HL-60 (cell line): Measurements from ENCODE around the gene B9D2.

Experiments used
- DNase-seq, 2 experiments: peaks; one replicate each; pipeline ENCODE4 v3.0.0-alpha.2; 2010 to 2020; ENCODE audit warnings: low read depth in 1 of 2, low spot score in 1 of 2
- H3K27ac ChIP-seq: fragments of 250-450 bp; sonication (Bioruptor Pico); replicated peaks from 2 replicates; pipeline ENCODE4 v1.5.1; 2020; ENCODE audit warnings: mild to moderate bottlenecking, moderate library complexity
- H3K27me3 ChIP-seq: fragments of 250-450 bp; sonication (Bioruptor Pico); 2 replicates; pipeline ENCODE4 v1.5.1; 2021; ENCODE audit warnings: mild to moderate bottlenecking, moderate library complexity; ENCODE audit not compliant: insufficient read depth, poor library complexity, severe bottlenecking
- H3K4me3 ChIP-seq: replicated peaks from 2 replicates; pipeline ENCODE4 v1.5.1; 2011; ENCODE audit warnings: mild to moderate bottlenecking, control low read depth, low read length; ENCODE audit not compliant: insufficient read depth
- CTCF ChIP-seq: IDR thresholded peaks from one replicate; pipeline ENCODE4 v1.5.1; 2011; ENCODE audit warnings: low read length, control low read depth, inconsistent platforms; ENCODE audit not compliant: insufficient read depth
- GABPA ChIP-seq: IDR thresholded peaks from 2 replicates; pipeline ENCODE4 v1.6.1; 2012; ENCODE audit warnings: low read depth
- POLR2AphosphoS5 ChIP-seq: IDR thresholded peaks from 2 replicates; pipeline ENCODE4 v1.6.1; 2012; ENCODE audit warnings: low read depth
- SPI1 ChIP-seq: IDR thresholded peaks from 2 replicates; pipeline ENCODE4 v1.6.1; 2012; ENCODE audit warnings: low read depth, mild to moderate bottlenecking, borderline replicate concordance
- TF ChIP-seq, protein P1 (sequence below): IDR thresholded peaks from 2 replicates; pipeline ENCODE4 v1.6.1; 2012; ENCODE audit warnings: low read depth; ENCODE audit not compliant: insufficient replicate concordance

Gene B9D2

GRCh38 chr19:41352609-41353465, 11.1 kb downstream of the B9D2 start:
- Histone ChIP-seq H3K4me3 (peak overlapping the region; percentile 91), H3K27ac (peak overlapping the region; percentile 77), H3K27me3 (no peaks in the 10 kb centered on the region)
- TF ChIP-seq GABPA, result no peak
- TF ChIP-seq CTCF, result peak; percentile 48
- TF ChIP-seq SPI1, result no peak
- TF ChIP-seq, protein P1, sequence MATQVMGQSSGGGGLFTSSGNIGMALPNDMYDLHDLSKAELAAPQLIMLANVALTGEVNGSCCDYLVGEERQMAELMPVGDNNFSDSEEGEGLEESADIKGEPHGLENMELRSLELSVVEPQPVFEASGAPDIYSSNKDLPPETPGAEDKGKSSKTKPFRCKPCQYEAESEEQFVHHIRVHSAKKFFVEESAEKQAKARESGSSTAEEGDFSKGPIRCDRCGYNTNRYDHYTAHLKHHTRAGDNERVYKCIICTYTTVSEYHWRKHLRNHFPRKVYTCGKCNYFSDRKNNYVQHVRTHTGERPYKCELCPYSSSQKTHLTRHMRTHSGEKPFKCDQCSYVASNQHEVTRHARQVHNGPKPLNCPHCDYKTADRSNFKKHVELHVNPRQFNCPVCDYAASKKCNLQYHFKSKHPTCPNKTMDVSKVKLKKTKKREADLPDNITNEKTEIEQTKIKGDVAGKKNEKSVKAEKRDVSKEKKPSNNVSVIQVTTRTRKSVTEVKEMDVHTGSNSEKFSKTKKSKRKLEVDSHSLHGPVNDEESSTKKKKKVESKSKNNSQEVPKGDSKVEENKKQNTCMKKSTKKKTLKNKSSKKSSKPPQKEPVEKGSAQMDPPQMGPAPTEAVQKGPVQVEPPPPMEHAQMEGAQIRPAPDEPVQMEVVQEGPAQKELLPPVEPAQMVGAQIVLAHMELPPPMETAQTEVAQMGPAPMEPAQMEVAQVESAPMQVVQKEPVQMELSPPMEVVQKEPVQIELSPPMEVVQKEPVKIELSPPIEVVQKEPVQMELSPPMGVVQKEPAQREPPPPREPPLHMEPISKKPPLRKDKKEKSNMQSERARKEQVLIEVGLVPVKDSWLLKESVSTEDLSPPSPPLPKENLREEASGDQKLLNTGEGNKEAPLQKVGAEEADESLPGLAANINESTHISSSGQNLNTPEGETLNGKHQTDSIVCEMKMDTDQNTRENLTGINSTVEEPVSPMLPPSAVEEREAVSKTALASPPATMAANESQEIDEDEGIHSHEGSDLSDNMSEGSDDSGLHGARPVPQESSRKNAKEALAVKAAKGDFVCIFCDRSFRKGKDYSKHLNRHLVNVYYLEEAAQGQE, result no peak
- TF ChIP-seq POLR2AphosphoS5, result peak; percentile 52; the same call in 1 of the 2 replicates
- peak; percentile 70 to 82 for DNase-seq

GRCh38 chr19:41352279-41352608, 11.7 kb downstream of the B9D2 start:
- DNase-seq, result no peak
- peak overlapping the region; percentile 77 for H3K27ac ChIP-seq
- peak overlapping the region; percentile 91 for H3K4me3 ChIP-seq
- TF ChIP-seq, protein P1, result no peak
- TF ChIP-seq POLR2AphosphoS5 (no peak), SPI1 (peak; percentile 49; the same call in 1 of the 2 replicates), CTCF (no peak)
- H3K27me3 ChIP-seq, result no peaks in the 10 kb centered on the region

DNA sequence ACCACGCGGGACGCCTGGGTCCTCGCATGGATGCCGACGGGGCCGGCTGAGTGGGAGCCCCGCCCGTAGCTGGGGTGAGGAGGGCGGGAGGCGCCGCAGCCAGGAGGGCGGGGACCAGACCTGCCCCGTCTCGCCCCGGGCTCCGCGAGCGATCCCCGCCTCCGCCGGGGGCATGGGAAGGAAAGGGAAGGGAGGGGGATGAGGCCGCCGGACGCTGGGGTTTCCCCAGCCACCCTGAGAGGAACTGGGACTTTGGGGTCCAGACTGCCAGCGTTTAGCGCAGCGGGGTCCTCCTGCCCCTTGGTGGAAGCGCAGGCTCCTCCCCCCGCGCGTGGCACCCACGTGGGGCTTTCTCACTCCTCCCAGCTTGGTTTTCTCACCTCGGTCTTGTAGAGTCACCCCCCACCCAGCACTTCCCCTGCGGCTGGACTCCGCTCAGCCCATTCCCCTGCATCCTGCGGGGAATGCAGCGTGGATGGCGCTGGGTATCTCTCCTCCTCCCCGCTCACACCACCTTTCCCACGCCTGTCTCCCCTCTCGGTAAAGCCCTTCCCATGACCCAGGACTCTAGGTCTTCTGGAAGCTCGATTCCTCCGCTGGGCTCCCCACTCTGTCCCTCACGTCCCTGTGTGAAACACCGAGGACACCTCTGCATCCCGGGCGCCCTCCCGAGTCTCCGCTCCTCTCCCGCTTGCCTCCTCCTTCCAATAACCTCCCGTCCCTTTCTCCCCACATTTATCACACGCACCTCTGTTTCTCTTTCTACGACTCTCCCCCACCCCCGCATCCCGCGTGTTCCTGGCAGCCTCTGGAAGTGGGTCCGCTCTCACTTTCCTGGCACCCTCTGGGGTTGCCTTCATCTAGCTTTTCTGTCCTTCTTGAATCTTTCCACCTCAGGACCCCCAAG, 12.4 kb downstream of the B9D2 start:
- TF ChIP-seq CTCF (no peak), GABPA (no peak), POLR2AphosphoS5 (no peak), SPI1 (peak; percentile 68; the same call in 1 of the 2 replicates)
- TF ChIP-seq, protein P1, result no peak
- peak; percentile 61 to 87 for DNase-seq
- peak overlapping the region; percentile 91 for H3K4me3 ChIP-seq
- H3K27me3 ChIP-seq, result no peaks in the 10 kb centered on the region
- peak overlapping the region; percentile 77 for H3K27ac ChIP-seq
